A172 (cell line): ENCODE measurements around the gene MAML3. TPM values are rescaled to one million over a fixed set of nuclear protein-coding genes. Genes with fewer than 3 reads are reported as not detected.
A peak's percentile ranks its signal among the peaks of the same experiment; 100 is the strongest.

Experiments
- DNase-seq: peaks from one replicate; pipeline ENCODE4 v3.0.0-alpha.2; 2015; ENCODE audit warnings: low spot score
- total RNA-seq: library from RNA; depleted of rRNA; stranded (reverse); fragments of >200 nt; shearing (Covaris generic); gene quantifications from 2 replicates; pipeline ENCODE4 v1.2.3, GENCODE V29; 2014

Gene MAML3
- total RNA-seq, 1 experiment from 2014 or later: 0.07 TPM

- no peak for DNase-seq
Measured at GRCh38 chr4:139921429-139922184, 232.4 kb downstream of the MAML3 start.

GRCh38 chr4:139920486-139921002, 233.4 kb downstream of the MAML3 start:
- no peak for DNase-seq

- DNase-seq: no peak
Measured at GRCh38 chr4:139919521-139919920, 234.5 kb downstream of the MAML3 start.

- DNase-seq: no peak
Measured at GRCh38 chr4:139919004-139919403, 235.0 kb downstream of the MAML3 start.

GRCh38 chr4:139918591-139918990, 235.4 kb downstream of the MAML3 start:
- DNase-seq: no peak

- no peak for DNase-seq
Measured at GRCh38 chr4:139917896-139918295, 236.1 kb downstream of the MAML3 start.

- DNase-seq: no peak
Measured at GRCh38 chr4:139916041-139916440, 237.9 kb downstream of the MAML3 start.

GRCh38 chr4:139915037-139915436, 238.9 kb downstream of the MAML3 start:
- no peak for DNase-seq

GRCh38 chr4:139913995-139914598, 239.9 kb downstream of the MAML3 start:
- no peak for DNase-seq

GRCh38 chr4:139913398-139913990, 240.5 kb downstream of the MAML3 start:
- no peak for DNase-seq

- DNase-seq: no peak
Measured at GRCh38 chr4:139912445-139912844, 241.5 kb downstream of the MAML3 start.

- no peak for DNase-seq
Measured at GRCh38 chr4:139910106-139910505, 243.9 kb downstream of the MAML3 start.

- no peak for DNase-seq
Measured at GRCh38 chr4:139908636-139909437, 245.1 kb downstream of the MAML3 start.

GRCh38 chr4:139907001-139907809, 246.8 kb downstream of the MAML3 start:
- no peak for DNase-seq

- no peak for DNase-seq
Measured at GRCh38 chr4:139905489-139905888, 248.5 kb downstream of the MAML3 start.

GRCh38 chr4:139904406-139904805, 249.6 kb downstream of the MAML3 start:
- no peak for DNase-seq

GRCh38 chr4:139903845-139904244, 250.1 kb downstream of the MAML3 start:
- DNase-seq: no peak

GRCh38 chr4:139902321-139903320, 251.4 kb downstream of the MAML3 start:
- no peak for DNase-seq

GRCh38 chr4:139901531-139902320, 252.3 kb downstream of the MAML3 start:
- peak; percentile 16 for DNase-seq
